T-helper 22 cell (primary cell): ENCODE data around the gene GMPPA.

Experiments used
- DNase-seq: peaks from one replicate; pipeline ENCODE4 v3.0.0-alpha.2; 2020; ENCODE audit warnings: low read depth

GMPPA gene

DNA sequence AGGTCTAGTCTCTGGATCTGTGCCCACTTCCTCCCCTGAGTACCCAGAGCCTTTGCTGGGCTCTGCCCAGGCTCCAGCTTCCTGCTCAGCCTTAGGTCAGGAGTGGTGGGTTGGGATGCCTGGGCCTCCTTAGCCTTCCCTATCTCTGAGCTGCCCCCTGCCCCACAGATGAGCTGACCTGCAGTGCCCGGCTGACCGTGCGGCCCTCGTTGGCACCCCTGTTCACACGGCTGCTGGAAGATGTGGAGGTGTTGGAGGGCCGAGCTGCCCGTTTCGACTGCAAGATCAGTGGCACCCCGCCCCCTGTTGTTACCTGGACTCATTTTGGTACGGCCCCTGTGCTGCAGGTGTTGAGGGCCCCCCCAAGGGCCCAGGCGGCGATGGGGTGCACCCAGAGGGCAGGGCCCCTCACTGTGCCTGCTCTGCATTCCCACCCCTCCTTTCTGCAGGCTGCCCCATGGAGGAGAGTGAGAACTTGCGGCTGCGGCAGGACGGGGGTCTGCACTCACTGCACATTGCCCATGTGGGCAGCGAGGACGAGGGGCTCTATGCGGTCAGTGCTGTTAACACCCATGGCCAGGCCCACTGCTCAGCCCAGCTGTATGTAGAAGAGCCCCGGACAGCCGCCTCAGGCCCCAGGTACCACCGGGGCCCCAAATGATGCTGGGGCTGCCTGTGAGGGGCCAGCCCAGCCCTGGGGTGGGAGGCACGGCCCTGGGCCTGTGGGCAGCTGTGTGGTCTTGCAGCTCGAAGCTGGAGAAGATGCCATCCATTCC, 30.1 kb upstream of the GMPPA start:
- DNase-seq = no peak

GRCh38 chr2:219469186-219469724, 29.4 kb upstream of the GMPPA start:
- DNase-seq = no peak

GRCh38 chr2:219470429-219470828, 28.3 kb upstream of the GMPPA start:
- no peak for DNase-seq

- DNase-seq = no peak
These were observed 27.0 kb upstream of the GMPPA start for GRCh38 chr2:219471476-219472371.

GRCh38 chr2:219472629-219473187, 26.0 kb upstream of the GMPPA start:
- no peak for DNase-seq

- DNase-seq = no peak
These were observed 25.2 kb upstream of the GMPPA start for GRCh38 chr2:219473511-219473910.

DNA sequence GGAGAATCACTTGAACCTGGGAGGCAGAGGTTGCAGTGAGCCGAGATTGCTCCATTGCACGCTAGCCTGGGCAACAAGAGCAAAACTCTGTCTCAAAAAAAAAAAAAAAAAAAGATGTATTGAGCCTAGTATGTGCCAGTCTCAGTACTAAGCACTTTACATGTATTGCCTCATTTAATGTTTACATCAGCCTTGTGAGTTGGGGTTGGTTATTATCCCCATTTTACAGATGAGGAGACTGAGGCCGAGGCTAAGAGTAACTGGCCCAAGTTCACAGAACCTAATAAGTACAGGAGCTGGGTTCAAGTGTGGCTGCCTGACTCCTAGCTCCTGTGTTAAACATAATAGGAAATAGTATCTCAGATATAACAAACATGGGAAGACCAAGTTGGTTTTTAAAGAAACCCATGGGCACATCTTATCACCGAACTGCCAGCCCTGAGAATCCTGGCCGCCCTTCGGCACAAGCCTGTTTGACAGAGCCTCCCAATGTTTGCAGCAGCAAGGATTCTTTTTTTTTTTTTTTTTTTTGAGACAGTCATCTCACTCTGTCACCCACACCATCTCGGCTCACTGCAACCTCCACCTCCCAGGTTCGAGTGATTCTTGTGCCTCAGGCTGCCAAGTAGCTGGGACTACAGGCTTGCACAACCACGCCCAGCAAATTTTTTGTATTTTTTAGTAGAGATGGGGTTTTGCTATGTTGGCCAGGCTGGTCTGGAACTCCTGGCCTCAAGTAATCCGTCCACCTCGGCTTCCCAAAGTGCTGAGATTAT, 24.2 kb upstream of the GMPPA start:
- no peak for DNase-seq

DNA sequence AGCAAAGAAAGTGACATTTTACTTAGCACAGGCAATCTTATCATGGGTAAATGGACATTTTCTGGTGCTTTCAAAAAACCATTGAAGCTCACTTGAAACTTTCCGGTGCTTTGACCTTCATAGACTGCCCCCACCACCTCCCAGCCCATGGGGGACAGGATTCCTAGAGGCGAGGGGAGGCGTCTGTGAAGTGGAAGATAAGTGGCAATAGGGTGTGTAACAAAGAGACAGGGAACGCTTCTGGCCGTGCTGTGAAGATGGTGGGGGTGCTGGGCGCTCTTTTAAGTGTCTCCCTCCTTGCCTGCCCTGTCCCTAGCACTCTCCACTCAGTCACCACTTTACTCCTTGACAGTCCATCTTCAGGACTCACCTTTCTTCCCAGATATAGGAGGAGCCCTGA, 23.4 kb upstream of the GMPPA start:
- DNase-seq = no peak

- DNase-seq = no peak
These were observed 22.7 kb upstream of the GMPPA start for GRCh38 chr2:219475697-219476651.

DNA sequence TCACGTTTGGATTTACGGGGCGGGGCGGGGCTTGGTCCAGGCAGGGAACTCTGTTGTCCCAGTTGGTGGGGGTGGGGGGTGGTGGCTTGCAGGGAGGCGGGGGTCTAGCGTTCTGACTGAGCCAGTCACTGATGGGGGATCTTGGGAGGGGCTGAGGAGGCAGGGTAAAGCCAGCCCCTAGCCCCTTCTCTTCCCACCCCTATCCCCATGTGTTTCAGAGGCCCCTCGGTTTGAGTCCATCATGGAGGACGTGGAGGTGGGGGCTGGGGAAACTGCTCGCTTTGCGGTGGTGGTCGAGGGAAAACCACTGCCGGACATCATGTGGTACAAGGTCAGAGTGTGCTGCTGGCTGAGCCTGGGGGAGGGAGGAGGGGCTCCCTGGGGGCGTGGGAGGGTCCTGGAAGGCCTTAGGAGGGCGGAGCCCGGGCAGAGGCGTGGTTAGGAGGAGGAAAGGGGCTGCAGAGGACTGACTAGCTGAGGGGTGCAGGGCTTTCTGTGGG, 22.0 kb upstream of the GMPPA start:
- no peak for DNase-seq

GRCh38 chr2:219477179-219477578, 21.5 kb upstream of the GMPPA start:
- no peak for DNase-seq

DNA sequence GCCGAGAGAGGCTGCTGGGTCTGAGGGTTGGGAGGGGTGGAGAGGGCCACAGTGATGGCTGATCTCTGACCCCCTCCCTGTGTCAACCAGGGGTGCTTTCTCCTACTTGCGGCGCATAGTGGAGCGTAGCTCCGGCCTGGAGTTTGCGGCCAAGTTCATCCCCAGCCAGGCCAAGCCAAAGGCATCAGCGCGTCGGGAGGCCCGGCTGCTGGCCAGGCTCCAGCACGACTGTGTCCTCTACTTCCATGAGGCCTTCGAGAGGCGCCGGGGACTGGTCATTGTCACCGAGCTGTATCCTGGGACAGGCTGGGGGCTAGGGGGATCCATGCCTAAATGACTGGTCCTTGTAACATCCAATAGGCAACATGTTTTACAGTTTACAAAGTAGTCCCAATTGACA, 20.9 kb upstream of the GMPPA start:
- no peak for DNase-seq

DNA sequence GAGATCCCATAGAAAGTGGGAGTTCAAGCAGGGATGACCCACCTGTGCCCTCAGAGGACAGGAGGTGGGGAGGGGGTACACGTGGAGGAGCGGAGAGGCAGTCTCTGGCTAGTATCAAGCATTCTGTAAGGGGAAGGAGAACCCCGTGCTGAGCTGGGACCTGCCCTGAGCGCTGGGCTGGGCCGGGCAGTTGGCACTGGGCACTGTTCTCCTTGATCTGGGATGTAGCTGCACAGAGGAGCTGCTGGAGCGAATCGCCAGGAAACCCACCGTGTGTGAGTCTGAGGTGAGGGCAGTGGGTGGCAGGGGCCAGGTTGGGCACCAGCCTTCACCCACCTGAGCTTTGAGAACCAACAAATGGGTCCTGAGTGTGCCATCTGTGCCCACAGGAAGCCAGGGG, 19.8 kb upstream of the GMPPA start:
- no peak for DNase-seq

DNA sequence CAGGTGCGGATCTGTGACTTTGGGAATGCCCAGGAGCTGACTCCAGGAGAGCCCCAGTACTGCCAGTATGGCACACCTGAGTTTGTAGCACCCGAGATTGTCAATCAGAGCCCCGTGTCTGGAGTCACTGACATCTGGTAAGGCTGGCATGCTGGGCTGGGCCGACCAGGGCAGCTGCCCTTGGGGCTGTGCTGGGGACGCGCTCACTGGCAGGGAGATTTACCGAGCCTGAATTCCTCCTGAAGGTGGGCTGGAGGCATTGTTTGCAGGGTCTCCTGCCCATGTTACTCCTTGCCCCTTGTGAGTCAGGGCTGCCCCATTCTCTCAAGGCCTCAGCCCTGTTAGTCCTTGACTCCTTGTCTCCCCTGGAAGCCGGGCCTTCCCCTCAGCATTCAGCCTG, 18.7 kb upstream of the GMPPA start:
- no peak for DNase-seq

GRCh38 chr2:219482674-219483405, 15.9 kb upstream of the GMPPA start:
- no peak for DNase-seq

DNA sequence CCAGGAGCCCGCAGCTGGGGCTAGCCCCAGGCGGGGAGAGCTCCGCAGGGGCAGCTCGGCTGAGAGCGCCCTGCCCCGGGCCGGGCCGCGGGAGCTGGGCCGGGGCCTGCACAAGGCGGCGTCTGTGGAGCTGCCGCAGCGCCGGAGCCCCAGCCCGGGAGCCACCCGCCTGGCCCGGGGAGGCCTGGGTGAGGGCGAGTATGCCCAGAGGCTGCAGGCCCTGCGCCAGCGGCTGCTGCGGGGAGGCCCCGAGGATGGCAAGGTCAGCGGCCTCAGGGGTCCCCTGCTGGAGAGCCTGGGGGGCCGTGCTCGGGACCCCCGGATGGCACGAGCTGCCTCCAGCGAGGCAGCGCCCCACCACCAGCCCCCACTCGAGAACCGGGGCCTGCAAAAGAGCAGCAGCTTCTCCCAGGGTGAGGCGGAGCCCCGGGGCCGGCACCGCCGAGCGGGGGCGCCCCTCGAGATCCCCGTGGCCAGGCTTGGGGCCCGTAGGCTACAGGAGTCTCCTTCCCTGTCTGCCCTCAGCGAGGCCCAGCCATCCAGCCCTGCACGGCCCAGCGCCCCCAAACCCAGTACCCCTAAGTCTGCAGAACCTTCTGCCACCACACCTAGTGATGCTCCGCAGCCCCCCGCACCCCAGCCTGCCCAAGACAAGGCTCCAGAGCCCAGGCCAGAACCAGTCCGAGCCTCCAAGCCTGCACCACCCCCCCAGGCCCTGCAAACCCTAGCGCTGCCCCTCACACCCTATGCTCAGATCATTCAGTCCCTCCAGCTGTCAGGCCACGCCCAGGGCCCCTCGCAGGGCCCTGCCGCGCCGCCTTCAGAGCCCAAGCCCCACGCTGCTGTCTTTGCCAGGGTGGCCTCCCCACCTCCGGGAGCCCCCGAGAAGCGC, 15.0 kb upstream of the GMPPA start:
- DNase-seq = no peak

DNA sequence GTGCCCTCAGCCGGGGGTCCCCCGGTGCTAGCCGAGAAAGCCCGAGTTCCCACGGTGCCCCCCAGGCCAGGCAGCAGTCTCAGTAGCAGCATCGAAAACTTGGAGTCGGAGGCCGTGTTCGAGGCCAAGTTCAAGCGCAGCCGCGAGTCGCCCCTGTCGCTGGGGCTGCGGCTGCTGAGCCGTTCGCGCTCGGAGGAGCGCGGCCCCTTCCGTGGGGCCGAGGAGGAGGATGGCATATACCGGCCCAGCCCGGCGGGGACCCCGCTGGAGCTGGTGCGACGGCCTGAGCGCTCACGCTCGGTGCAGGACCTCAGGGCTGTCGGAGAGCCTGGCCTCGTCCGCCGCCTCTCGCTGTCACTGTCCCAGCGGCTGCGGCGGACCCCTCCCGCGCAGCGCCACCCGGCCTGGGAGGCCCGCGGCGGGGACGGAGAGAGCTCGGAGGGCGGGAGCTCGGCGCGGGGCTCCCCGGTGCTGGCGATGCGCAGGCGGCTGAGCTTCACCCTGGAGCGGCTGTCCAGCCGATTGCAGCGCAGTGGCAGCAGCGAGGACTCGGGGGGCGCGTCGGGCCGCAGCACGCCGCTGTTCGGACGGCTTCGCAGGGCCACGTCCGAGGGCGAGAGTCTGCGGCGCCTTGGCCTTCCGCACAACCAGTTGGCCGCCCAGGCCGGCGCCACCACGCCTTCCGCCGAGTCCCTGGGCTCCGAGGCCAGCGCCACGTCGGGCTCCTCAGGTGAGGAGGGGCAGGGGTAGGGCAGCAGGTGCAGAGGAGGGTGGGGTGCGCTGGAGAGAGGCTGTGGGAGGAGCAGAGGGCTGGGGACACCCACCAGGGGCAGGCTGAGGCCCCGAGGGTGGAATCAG, 14.1 kb upstream of the GMPPA start:
- DNase-seq = no peak

DNA sequence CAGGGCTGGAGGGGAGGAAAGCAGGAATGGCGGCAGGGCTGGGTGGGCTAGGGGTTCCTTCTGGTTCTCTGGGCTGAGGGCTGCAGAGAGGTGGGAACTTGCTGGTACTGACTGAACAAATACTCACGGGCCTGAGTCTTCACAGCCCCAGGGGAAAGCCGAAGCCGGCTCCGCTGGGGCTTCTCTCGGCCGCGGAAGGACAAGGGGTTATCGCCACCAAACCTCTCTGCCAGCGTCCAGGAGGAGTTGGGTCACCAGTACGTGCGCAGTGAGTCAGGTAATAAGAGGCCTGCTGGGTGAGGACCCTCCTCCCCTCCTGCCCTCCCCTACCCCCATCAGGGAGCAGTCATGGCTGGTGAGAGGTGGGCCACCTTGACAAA, 13.5 kb upstream of the GMPPA start:
- no peak for DNase-seq
